Uterus (tissue), 2 donors: Measurements from ENCODE around the gene DACT3.

ENCODE experiments used
- CTCF ChIP-seq, 4 experiments: fragments of 200-600 bp in 2 of 4; fragments of 450-650 bp in 2 of 4; sonication (generic) in 2 of 4; IDR thresholded peaks; one replicate each; pipeline ENCODE4 v1.5.1; 2016 to 2019; ENCODE audit warnings: antibody characterized with exemption in 4 of 4, mild to moderate bottlenecking in 2 of 4, moderate library complexity in 1 of 4
- POLR2A ChIP-seq, 2 donors: fragments of 450-650 bp; IDR thresholded peaks; one replicate each; pipeline ENCODE4 v1.6.1; 2016; ENCODE audit warnings: antibody characterized with exemption in 2 of 2, mild to moderate bottlenecking in 1 of 2, moderate library complexity in 1 of 2

- TF ChIP-seq POLR2A (IDR thresholded peaks at IDR 0.05), result no peak
- TF ChIP-seq CTCF (IDR thresholded peaks at IDR 0.05), result peak; percentile 85 to 93 (median 92)
Observed at GRCh38 chr19:46614114-46614722, 46.8 kb downstream of the DACT3 start.
